Measurements from ENCODE around the gene FLNC. TPM values are rescaled to one million over a fixed set of nuclear protein-coding genes. Genes with fewer than 3 reads are reported as not detected.

Gene FLNC
- polyA plus RNA-seq, 3 donors = 15.8 to 24.8 (median 18.6) TPM

DNA sequence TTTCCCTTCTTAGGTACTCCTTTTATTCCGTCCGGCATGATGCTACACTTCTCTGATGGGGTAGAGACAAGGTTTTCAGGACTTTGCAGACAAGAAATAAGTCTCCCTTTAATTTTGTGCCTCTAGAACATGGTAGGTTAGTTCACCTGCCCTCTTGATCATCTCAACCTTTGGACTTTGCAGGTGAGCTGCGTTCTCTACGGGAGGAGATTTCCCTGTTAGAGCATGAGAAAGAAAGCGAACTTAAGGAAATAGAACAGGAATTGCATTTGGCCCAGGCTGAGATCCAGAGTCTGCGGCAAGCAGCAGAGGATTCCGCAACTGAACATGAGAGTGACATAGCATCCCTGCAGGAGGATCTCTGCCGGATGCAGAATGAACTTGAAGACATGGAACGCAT is 29.2 kb upstream of the FLNC start:
- no peak for DNase-seq

DNA sequence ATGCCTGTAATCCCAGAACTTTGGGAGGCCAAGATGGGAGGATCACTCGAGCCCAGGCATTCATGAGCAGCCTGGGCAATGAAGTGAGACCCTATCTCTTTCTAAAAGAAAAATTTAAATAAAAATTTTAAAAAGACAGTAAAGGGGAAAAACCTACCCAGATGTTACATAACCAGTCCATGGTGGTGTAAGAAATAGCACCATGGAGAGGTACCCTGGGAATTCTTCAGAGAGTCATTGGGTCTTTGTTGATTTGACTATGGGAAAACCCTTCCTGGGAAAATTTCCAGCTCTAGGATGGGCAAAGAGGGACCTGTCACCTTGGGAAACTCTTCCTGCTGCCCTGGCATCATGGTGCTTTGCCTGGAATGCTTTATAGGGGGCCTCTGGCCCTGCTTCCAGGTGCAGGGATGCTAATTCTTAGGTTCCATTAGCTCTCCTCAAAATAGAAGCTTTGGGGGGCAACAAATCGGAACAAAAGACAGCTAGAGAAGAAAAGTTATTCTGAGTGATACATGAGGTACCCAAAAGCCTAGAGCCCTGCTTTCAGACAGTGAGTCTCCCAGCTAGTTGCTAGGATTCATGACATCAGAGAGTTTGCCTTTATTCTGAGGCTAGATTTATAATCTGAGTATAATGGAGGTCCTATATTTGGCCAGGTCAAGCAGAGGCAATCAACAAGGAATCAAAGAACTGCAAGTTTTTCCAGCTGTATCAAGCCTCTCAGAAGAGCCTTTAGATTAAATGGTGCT is 28.4 kb upstream of the FLNC start:
- no peak for DNase-seq

DNA sequence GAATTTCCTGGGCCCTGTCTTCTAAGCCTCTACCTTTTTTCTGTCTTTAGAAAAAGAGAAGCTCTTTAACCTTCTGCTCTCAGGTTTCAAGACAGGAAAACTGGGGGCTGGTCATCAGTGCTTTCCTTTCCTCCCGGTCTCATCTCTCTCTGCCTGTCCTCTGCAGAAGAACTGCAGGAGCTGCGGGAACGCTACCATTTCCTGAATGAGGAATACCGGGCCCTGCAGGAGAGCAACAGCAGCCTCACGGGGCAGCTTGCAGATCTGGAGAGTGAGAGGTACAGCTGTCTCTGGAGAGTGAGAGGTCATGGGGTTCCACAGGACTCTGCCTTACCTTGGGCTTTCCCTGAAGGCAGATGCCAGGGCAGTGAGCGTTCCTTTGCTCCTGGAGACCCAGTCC is 25.7 kb upstream of the FLNC start:
- no peak for DNase-seq

DNA sequence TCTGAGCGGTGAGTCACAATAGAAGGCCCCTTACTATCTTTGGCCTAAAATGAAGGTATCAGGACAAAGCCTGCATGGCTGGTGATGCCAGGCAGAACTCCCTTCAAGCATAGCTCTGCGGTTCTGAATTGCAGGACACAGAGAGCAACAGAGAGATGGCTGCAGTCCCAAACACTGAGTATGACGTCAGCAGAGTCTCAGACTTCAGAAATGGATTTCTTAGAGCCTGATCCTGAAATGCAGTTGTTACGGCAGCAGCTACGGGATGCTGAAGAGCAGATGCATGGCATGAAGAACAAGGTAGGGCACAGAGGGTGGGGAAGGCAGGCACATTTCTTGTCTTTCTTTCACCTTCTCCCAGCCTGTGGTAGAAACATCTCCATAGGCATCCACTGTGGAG is 25.0 kb upstream of the FLNC start:
- no peak for DNase-seq

DNA sequence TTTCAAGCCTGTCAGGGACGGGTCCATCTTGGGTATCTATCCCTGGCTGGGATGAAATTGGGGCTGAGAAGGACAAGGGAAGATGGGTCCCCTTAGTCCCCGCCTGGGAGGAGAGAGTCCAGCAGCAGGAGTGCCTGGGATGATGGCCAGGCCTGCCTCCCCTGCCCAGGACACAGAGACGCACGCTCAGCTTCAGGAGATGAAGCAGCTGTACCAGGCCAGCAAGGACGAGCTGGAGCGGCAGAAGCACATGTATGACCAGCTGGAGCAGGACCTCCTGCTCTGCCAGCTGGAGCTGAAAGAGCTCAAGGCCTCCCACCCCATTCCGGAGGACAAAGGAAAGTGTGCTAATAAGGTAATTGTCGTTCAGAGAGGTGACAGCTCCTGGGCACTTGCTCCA is 23.0 kb upstream of the FLNC start:
- no peak for DNase-seq

DNA sequence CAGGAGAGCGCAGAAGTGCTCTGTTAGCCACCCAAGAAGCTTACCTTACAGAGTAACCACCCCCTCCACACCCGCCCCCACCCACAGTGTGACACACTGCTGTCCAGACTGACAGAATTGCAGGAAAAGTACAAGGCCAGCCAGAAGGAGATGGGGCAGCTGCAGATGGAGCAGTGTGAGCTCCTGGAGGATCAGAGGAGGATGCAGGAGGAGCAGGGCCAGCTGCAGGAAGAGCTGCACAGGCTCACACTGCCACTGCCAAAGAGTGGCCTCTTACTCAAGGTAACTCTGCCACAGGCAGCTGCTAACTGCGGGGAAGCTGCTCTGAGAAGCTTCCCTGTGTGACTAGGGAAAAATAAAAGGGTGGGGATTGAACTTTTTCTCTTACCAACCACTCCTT is 20.8 kb upstream of the FLNC start:
- no peak for DNase-seq

DNA sequence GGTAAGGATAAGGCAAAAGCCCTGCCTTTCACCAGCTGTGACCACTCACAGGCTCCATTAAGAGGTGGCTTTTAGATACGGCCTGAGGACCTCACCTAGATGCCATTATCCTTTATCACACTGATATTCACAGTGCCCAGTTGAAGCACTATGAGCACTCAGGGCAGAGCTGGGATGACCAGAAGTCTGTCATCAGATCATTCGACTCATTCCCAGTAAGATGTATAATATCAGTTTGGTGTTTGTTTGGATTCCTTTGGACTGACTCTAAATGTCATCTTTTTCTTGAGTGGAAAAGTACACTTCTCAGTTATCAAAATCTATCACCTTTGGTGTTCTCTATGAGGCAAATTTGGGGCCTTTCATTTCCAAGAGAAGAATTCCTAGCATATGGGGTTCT is 19.7 kb upstream of the FLNC start:
- no peak for DNase-seq

DNA sequence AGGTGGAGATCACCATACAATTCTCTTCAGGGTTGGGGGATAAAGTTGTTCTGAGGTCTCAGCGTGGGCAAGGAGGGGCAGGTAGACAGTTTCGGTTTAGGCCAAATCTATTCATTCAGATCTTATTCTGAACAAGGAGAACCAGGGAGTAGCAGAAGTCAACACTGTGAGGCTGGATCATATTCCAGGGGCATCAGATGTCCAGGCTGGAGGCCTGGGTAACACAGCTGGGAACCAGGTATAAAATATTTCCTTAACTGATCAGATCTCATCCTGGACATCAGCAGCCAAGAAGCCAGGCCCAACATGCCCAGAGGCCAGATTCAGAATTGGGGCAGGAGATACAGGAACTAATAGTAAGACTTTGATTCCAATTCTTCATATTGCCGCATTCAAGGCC is 19.2 kb upstream of the FLNC start:
- no peak for DNase-seq

DNA sequence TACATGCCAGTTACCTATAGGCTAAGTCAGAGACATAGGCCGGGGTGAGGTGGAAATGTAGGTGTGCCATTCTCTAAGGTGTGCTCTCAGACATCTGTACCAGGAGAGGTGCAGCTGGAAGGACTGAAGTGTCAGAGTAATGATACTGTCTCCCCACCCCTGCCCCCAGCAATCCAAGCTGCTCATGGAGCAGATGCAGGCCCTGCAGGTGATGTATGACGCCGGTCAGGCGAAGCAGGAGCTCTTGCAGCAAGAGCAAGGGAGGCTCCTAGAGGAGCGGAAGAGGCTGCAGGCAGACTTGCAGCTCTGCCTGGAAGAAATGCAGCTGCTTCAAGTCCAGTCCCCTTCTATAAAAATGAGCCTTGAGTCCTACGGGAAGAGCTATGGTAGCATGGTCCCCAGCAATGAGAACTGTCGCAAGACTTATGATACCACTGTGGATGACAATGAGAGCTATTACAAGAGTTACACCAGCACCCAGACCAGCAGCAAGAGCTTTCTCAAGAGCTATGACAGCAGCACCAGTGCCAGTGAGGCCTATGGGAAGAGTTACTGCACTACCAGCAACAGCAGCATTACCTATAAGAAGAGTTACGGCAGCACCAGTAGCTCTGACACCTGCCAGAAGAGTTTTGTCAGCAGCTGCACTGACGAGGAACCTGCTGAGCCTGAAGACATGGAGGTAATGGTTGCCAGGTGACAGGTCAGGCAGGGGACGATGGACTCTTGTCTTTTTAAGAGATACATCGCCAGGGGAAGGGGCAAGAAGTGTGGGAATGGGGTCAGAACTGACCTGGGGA is 18.4 kb upstream of the FLNC start:
- no peak for DNase-seq

DNA sequence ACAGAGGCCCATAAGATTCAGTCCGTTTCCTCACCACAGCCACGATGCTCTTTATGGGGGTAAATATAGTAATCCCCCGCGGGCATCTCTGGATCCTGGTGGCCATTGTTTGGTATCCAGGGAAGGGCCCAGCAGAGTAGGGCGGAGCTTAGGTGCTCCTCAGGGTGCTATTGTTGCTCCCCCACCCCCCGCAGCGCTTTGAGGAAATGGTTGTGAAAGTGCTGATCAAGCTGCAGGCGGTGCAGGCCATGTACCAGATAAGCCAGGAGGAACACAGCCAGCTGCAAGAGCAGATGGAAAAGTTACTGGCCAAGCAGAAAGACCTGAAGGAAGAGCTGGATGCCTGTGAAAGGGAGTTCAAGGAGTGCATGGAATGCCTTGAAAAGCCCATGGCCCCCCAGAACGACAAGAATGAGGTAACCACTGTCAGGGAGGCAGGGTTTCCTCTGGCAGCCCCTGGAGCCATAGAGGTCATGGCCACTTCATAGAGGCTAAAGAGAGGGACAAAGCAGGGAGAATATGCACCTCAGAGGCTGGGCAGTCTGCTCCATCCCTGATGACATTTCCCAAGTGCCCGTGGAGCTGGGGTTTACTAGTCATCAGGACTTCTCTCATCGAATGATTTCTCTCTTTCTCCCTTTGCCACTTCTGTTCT is 17.6 kb upstream of the FLNC start:
- DNase-seq = no peak

DNA sequence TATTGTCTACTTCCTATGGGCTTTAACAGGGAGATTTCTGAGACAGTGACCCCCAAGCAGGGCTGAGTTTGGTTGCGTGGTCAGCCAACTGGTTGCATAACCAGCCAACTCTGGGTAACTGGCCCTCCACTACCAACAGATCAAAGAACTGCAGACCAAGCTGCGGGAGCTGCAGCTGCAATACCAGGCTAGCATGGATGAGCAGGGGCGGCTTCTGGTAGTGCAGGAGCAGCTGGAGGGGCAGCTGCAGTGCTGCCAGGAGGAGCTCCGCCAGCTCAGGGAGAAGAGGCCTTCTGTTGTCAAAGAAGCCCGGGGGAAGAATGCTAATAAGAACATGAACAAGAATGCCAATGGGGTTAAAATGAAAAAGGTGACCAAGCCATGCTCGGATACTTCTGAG is 15.7 kb upstream of the FLNC start:
- DNase-seq = no peak

DNA sequence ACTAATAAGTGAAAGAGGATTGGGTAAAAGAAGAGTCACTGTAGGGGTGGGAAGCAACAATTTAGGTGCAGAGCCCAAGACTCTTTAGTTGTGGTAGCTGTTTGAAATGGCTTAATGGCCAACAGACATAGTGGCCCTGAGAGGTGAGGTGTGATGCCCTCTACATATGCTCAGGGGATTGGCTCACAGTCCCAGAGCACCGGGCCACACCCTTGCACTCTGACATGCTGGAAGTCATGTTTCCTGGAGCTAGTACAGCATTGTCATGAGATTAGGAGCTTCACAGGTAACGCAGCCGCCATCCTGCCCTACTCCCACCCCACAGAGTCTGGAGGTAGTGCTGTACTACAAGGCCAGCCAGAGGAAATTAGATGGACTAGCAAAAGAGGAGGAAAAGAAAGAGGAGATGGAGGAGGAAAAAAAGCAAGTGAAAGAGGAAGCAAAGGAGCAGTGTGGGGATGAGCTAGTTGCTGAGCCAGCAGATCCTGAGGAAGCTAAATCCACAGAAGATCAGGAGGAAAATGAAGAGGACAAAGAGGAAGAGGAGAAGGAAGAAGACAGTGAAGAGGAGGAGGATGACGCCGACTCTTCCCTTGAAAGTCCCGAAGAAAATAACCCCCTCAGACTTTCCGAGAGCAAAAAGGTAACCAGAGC is 14.8 kb upstream of the FLNC start:
- DNase-seq = no peak

DNA sequence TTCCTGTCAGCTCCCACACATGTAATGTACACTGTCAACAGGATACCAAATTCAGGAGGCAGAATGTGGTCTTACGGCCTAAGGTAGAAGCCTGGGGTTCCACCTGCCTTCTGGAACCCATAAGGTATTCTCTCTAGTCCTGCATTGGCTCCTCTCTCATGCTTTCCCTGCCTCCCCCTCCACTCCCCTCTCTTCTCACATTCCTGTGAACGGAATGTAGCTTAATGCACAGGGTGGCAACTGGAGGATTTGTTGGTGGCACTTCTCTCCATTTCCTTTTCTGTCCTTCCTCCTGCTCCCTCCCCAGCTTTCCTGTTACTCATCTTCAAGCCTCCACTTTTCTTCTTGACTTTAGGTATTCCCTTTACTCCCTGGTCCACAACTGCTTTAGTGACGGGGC is 11.5 kb upstream of the FLNC start:
- no peak for DNase-seq

DNA sequence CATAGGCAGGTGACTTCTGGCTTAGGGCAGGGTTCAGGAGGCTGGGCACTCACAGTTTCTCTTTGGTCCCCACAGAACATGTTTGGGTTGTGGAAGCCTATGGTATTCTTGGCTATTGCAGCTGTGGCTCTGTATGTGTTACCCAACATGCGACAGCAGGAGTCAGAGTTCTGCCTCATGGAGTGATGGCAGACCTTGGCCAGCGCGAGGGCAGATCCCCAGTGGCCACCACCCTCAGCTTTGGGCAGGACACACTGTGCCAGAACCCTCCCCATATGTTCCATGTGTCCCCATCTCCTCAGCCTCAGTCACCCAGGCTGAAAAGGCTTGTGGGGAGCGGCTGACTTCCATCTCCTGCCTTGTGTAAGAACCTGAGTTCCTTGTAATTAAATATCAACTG is 8.5 kb upstream of the FLNC start:
- no peak for DNase-seq

DNA sequence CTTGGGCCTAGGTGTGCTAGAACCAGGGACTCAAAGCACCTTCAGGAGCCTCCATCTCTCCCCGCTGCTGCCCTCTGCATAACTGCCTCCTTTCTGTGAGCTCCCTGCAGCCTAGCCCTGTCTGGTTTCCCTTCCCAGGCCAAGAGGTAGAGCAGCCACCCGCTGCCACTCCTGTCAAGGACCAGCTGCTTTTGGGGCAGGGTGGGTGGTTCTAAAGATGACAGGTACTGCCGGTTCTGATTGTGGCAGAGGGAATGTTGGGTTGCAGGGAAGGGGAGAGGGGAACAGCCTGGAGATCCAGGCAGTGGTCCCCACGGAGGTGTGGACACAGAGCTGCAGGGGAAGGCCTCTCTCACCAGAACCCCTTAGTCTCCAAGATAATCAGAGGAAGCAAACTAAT is 3.7 kb upstream of the FLNC start:
- DNase-seq = no peak

DNA sequence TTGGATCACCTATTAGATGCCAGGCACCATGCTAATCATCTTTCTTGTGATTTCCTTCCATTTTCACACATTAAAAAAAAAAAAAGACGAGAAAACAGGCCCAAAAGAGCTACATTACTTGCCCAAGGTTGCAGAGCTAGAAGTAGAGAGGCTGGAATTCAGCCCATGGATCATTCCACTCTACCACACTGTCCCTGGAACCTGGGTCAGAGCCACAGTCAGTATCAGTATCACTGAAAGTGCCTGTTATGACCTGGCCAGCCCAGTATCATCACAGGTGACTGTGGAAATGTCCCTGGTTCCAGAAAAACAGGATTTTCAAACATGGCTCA is 3.3 kb upstream of the FLNC start:
- DNase-seq = no peak

DNA sequence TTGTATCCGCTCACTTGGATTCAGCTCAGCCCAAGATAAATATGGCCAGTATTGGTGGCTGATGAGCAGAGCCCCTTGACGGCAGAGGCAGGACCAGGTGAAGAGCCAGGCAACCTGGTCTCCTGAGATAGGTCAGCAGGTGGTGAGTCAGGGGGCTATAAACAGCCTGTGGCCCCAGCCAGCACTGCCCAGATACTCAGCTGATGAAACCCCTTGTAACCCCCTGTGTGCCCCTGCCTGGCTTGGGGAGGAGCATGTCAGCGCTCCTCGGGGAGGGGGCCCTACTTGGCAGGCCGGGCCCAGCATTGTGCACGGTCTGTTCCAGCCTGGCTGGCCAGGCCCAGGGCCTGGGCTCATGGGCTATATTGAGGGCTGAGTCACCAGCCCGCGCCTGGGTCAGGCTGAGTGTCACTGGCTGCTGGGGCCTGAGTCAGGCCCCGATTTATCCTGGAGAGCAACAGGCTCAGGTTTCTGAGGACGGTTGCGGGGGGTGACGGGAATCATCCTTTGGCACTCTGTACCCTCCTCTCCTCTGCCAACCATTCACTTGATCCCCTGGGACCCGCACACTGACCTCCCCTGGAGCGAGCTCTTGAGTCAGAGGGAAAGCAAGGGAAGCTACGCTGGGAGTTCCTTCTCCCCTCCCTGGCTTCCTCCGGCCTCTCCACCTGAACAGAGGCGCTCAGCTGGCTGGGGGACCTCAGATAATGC is 2.8 kb upstream of the FLNC start:
- DNase-seq = no peak

DNA sequence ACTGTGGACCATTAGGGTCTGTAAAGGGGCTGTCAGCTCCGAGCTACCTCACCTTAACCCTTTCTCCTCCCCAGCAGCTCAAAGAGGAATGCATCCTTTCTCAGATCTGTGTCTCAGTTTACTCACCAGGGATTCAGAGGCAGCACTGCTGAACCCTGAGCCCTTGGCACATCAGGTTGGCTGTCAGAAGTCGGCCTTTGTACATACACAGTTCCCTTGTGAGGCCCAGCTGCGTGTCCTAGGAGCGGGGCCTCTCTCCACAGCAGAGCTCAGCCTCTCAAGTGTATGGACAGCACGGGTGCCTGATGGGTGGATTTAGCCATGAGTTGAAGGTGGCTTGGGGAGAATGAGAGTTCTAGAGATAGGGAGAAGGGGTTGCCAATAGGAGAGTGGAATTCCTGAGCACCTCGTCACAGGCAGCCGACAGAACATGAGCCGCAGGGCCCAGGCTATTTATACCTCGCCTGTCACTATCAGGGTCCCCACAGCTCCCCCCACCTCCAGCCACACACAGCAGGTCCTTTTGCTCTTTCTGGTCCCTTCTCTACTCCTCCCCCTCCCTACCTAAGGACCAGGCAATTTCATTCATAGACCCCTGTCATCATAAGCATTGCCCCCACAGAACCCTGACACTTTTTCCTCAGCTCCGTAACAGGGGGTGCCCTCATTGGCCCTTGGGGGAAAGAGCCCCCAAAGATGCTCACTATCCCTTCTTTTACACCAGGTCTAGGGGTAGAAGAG is 2.1 kb upstream of the FLNC start:
- no peak for DNase-seq

DNA sequence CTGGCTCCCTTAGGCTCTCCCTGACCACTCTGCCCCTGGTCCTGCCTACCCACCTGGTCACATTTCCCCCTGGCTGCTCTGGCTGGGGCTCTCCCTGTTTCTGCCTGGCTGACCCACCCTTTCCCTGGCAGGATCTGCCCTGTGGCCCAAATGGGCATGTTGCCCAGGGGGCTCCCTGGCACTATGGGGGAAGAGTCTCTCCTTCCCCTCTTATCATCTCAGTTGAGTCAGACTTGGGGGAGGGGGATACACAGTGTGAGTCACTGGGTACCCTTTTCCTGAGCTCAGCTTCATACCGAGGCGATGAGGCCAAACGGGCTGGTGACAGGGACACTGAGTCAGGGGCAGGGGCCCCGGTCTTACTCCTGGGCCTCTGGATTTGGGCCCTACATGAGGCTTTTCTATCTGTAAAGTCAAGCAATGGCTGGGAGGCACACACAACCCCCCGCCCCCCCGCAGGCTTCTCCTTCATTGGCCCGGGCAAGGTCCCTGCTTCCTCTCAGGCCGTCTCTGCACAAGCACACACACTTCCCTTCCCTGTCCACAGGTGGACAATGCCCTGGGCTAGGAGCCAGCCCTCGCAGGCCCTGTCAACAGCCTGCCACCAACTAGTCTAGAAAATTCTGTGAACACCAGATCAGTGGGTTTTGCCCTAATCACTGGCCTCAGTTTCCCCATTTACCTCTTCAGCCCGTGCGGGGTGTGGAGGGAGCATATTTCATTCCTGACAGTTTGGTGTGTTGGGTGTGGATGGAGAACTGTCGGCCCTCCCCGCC is 627 bp upstream of the FLNC start:
- no peak for DNase-seq

DNA sequence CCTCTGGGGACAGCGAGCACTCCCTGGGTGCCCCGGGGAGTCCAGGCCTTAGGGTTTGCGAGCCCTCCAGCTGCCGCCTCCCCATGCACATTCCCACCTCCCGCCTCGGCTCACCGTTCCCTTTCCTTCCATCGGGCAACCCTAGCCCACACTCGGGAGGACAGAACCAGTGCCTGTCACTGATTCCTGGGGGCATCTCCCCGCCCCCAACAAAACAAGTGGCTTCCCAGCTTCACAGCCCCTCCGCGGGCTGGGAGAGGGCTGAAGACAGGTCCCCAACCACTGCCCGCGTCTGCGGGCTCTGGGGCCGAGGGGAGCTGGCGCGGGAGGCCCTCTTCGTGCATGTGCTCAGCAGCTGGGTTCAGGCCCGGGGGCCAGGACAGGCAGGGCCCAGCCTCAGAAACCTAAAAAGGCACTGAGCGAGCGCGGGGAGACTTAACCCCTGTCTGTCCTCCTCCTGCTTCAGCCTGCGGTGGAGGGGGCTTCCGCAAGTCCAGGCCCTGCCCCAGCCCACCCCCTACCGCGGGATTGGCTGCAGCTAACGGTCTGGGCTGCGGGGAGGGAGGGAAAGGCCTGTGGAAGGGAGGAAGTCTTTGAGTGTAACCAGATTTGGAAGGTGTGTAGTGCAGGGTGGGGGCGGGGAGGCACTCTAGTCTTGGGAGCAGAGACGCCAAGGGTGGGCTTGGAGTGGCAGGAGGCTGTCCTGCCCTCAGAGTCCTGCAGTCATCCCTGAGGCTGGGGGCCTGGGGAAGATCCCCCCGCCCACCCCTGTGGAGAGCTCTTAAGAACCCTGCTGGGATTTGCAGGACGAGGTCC is 1.2 kb downstream of the FLNC start:
- peak; percentile 44 for DNase-seq

All from renal pelvis (tissue), 4 donors.